Uterus (tissue), 4 donors: Measurements from ENCODE around the gene GDF9. TPM values are rescaled to one million over a fixed set of nuclear protein-coding genes. Genes with fewer than 3 reads are reported as not detected.

Source experiments
- DNase-seq, 2 donors: peaks; one replicate each; pipeline ENCODE4 v3.0.0-alpha.2; 2019 to 2020
- H3K27ac ChIP-seq, 2 donors: fragments of 200-600 bp; sonication (generic); 1 replicate in 1 of 2; 2 replicates in 1 of 2; pipeline ENCODE4 v1.5.1; 2016 to 2018
- H3K27me3 ChIP-seq, 2 donors: fragments of 200-600 bp; sonication (generic); one replicate each; pipeline ENCODE4 v1.5.1; 2018 to 2019; ENCODE audit warnings: control low read depth in 1 of 2
- H3K36me3 ChIP-seq, 2 donors: fragments of 200-600 bp; sonication (generic); one replicate each; pipeline ENCODE4 v1.5.1; 2019; ENCODE audit warnings: control low read depth in 1 of 2
- H3K4me1 ChIP-seq, 2 donors: fragments of 200-600 bp; sonication (generic); one replicate each; pipeline ENCODE4 v1.5.1; 2018 to 2019; ENCODE audit warnings: control low read depth in 1 of 2
- H3K4me3 ChIP-seq, 2 donors: fragments of 200-600 bp; sonication (generic); 1 replicate in 1 of 2; 2 replicates in 1 of 2; pipeline ENCODE4 v1.5.1; 2018 to 2019; ENCODE audit warnings: mild to moderate bottlenecking in 1 of 2
- H3K9me3 ChIP-seq, 2 donors: fragments of 200-600 bp; sonication (generic); one replicate each; pipeline ENCODE4 v1.5.1; 2019; ENCODE audit warnings: control low read depth in 1 of 2
- CTCF ChIP-seq, 4 experiments: fragments of 200-600 bp in 2 of 4; fragments of 450-650 bp in 2 of 4; sonication (generic) in 2 of 4; IDR thresholded peaks; one replicate each; pipeline ENCODE4 v1.5.1; 2016 to 2019; ENCODE audit warnings: antibody characterized with exemption in 4 of 4, mild to moderate bottlenecking in 2 of 4, moderate library complexity in 1 of 4
- POLR2A ChIP-seq, 2 donors: fragments of 450-650 bp; IDR thresholded peaks; one replicate each; pipeline ENCODE4 v1.6.1; 2016; ENCODE audit warnings: antibody characterized with exemption in 2 of 2, mild to moderate bottlenecking in 1 of 2, moderate library complexity in 1 of 2
- intact Hi-C: fragments of 100-400 bp; cut with DNase I; formaldehyde crosslinking; loops from one replicate; pipeline ENCODE4 v1.15.1; 2023; ENCODE audit warnings: low total_unique reads
- total RNA-seq, 4 donors: library from RNA; depleted of rRNA in 3 of 4; stranded (reverse); fragments of >200 nt in 3 of 4; gene quantifications; one replicate each; pipeline versions ENCODE4 v1.1.0 to v1.2.4, GENCODE V29; 2014 to 2023
- donor health status: DM: yes; HTN: yes; CAD: no.

Gene GDF9
- total RNA-seq, 4 donors from 2014 or later, result 0.18 to 1.8 (median 0.62) TPM; not detected in 1

- no peak for TF ChIP-seq CTCF (IDR thresholded peaks at IDR 0.05)
- TF ChIP-seq POLR2A (IDR thresholded peaks at IDR 0.05), result no peak
- H3K27me3 ChIP-seq, result no peaks in the 10 kb centered on the region
Measured at GRCh38 chr5:132832612-132833011, 33.7 kb downstream of the GDF9 start.

GRCh38 chr5:132831095-132831860 lies 35.0 kb downstream of the GDF9 start:
- H3K27ac ChIP-seq, result peak overlapping the region; percentile 87 to 90
- intact Hi-C loops, result no loop called here
- H3K4me1 ChIP-seq, result no peaks in the 10 kb centered on the region
- no peaks in the 10 kb centered on the region for H3K9me3 ChIP-seq
- TF ChIP-seq CTCF (IDR thresholded peaks at IDR 0.05) (no peak), POLR2A (IDR thresholded peaks at IDR 0.05) (no peak)
- peak in 1 of 2 donors; percentile 16 for DNase-seq
- H3K4me3 ChIP-seq, result peak overlapping the region; percentile 41 to 69
- no peaks in the 10 kb centered on the region for H3K27me3 ChIP-seq
- H3K36me3 ChIP-seq, result no peaks in the 10 kb centered on the region

More at GRCh38 chr5:132832612-132833011, 33.7 kb downstream of the GDF9 start:
- no peaks in the 10 kb centered on the region for H3K9me3 ChIP-seq
- H3K4me3 ChIP-seq, result no peak overlapping the region
- H3K4me1 ChIP-seq, result no peaks in the 10 kb centered on the region
- H3K27ac ChIP-seq, result no peak overlapping the region
- intact Hi-C loops, result no loop called here
- no peaks in the 10 kb centered on the region for H3K36me3 ChIP-seq
- no peak for DNase-seq

- Histone ChIP-seq H3K36me3 (no peaks in the 10 kb centered on the region), H3K27ac (peak within 1 kb of the TSS; percentile 87 to 90), H3K9me3 (no peaks in the 10 kb centered on the region), H3K4me3 (peak within 1 kb of the TSS; percentile 41 to 69), H3K4me1 (no peaks in the 10 kb centered on the region), H3K27me3 (no peaks in the 10 kb centered on the region)
- peak; percentile 57 to 59 for DNase-seq
- intact Hi-C loops, result no loop called here
- TF ChIP-seq POLR2A (IDR thresholded peaks at IDR 0.05) (peak in 1 of 2 donors; percentile 51), CTCF (IDR thresholded peaks at IDR 0.05) (peak in 1 of 4 experiments; percentile 16)
Measured at GRCh38 chr5:132830436-132831094, 35.7 kb downstream of the GDF9 start, which contains the start of gene SHROOM1. SHROOM1 (minus strand) TSS chr5:132830647; CDS start chr5:132826140, 4,507 bp downstream.

GRCh38 chr5:132829742-132830435 lies 36.4 kb downstream of the GDF9 start:
- TF ChIP-seq POLR2A (IDR thresholded peaks at IDR 0.05), result peak in 1 of 2 donors; percentile 12
- TF ChIP-seq CTCF (IDR thresholded peaks at IDR 0.05), result peak; percentile 83 to 99 (median 92)
- intact Hi-C loops, result loop anchor here (10.0 kb wide), 1 partner anchor 55 kb away; no protein-coding TSS in a partner anchor
- DNase-seq, result peak; percentile 74 to 77
- no peaks in the 10 kb centered on the region for H3K27me3 ChIP-seq
- peak overlapping the region; percentile 87 to 90 for H3K27ac ChIP-seq
- no peaks in the 10 kb centered on the region for H3K36me3 ChIP-seq
- no peaks in the 10 kb centered on the region for H3K4me1 ChIP-seq
- peak overlapping the region; percentile 41 to 69 for H3K4me3 ChIP-seq
- no peaks in the 10 kb centered on the region for H3K9me3 ChIP-seq
